WTC11 (cell line): ENCODE measurements around the gene GNG8. TPM values are rescaled to one million over a fixed set of nuclear protein-coding genes. Genes with fewer than 3 reads are reported as not detected.
A peak's percentile ranks its signal among the peaks of the same experiment; 100 is the strongest.

Experiments used
- ATAC-seq: fragments of 200-7000 bp; cut with Tn5 transposase; 2 replicates; pipeline ENCODE4 v1.10.0; 2021; ENCODE audit warnings: mild to moderate bottlenecking, moderate library complexity
- CTCF ChIA-PET: fragments of 300-600 bp; sonication (Branson Sonifier 250); formaldehyde crosslinking; loops from one replicate; lab custom pipeline; 2021; ENCODE audit warnings: antibody characterized with exemption; lab: Charles Lee
- POLR2A ChIA-PET: fragments of 350-600 bp; sonication (Branson Sonifier 250); formaldehyde crosslinking; loops from one replicate; lab custom pipeline; 2021; ENCODE audit warnings: antibody characterized with exemption; lab: Charles Lee
- DNase-seq: peaks from one replicate; pipeline ENCODE4 v3.0.0; 2021; ENCODE audit warnings: low spot score
- H3K27ac Mint-ChIP-seq: 2 replicates; pipeline ENCODE4 v1.8.0; 2021; ENCODE audit warnings: mixed read lengths
- H3K27me3 Mint-ChIP-seq: 2 replicates; pipeline ENCODE4 v1.8.0; 2021; ENCODE audit warnings: low read depth, mild to moderate bottlenecking, moderate library complexity, mixed read lengths
- H3K36me3 Mint-ChIP-seq: 2 replicates; pipeline ENCODE4 v1.8.0; 2021; ENCODE audit warnings: mixed read lengths
- H3K4me1 Mint-ChIP-seq: 2 replicates; pipeline ENCODE4 v1.8.0; 2022; ENCODE audit warnings: mixed read lengths
- H3K4me3 Mint-ChIP-seq: 2 replicates; pipeline ENCODE4 v1.8.0; 2021; ENCODE audit warnings: mild to moderate bottlenecking, moderate library complexity, mixed read lengths
- H3K9me3 Mint-ChIP-seq: 2 replicates; pipeline ENCODE4 v1.8.0; 2021; ENCODE audit warnings: mixed read lengths
- ARID4B ChIP-seq: sonication (generic); formaldehyde crosslinking; IDR thresholded peaks from 2 replicates; pipeline ENCODE4 v1.8.0; 2023; ENCODE audit warnings: missing genetic modification reagents, mild to moderate bottlenecking, borderline replicate concordance
- ATF6 ChIP-seq: sonication (generic); formaldehyde crosslinking; IDR thresholded peaks from 2 replicates; pipeline ENCODE4 v1.8.1; 2023; ENCODE audit warnings: mild to moderate bottlenecking, missing genetic modification reagents
- CDX4 ChIP-seq: fragments of 250-450 bp; sonication (Bioruptor Pico); IDR thresholded peaks from 2 replicates; pipeline ENCODE4 v1.9.0; 2021; ENCODE audit warnings: moderate library complexity, mild to moderate bottlenecking, inconsistent platforms, borderline replicate concordance
- CREM ChIP-seq: sonication (generic); formaldehyde crosslinking; IDR thresholded peaks from 2 replicates; pipeline ENCODE4 v1.8.1; 2022; ENCODE audit warnings: mild to moderate bottlenecking, missing genetic modification reagents, moderate library complexity
- CTCF ChIP-seq: fragments of 200-600 bp; IDR thresholded peaks from 2 replicates; pipeline ENCODE4 v1.8.0; 2022; ENCODE audit warnings: antibody characterized with exemption
- E2F5 ChIP-seq: sonication (generic); formaldehyde crosslinking; IDR thresholded peaks from 2 replicates; pipeline ENCODE4 v1.8.1; 2022; ENCODE audit warnings: mild to moderate bottlenecking, moderate library complexity, missing genetic modification reagents
- ETV6 ChIP-seq: sonication (generic); formaldehyde crosslinking; IDR thresholded peaks from 2 replicates; pipeline ENCODE4 v1.8.1; 2022; ENCODE audit warnings: mild to moderate bottlenecking, missing genetic modification reagents
- GABPB1 ChIP-seq: sonication (generic); formaldehyde crosslinking; IDR thresholded peaks from 2 replicates; pipeline ENCODE4 v1.8.1; 2023; ENCODE audit warnings: mild to moderate bottlenecking, missing genetic modification reagents
- GRHL2 ChIP-seq: fragments of 250-450 bp; sonication (Bioruptor Pico); IDR thresholded peaks from 2 replicates; pipeline ENCODE4 v1.8.0; 2022; ENCODE audit warnings: mild to moderate bottlenecking, moderate library complexity; ENCODE audit not compliant: insufficient replicate concordance, severe bottlenecking
- JAZF1 ChIP-seq: fragments of 250-450 bp; sonication (Bioruptor Pico); IDR thresholded peaks from 2 replicates; pipeline ENCODE4 v1.9.0; 2021; ENCODE audit warnings: moderate library complexity, mild to moderate bottlenecking, inconsistent platforms
- KAT7 ChIP-seq: sonication (generic); formaldehyde crosslinking; IDR thresholded peaks from 2 replicates; pipeline ENCODE4 v1.8.1; 2023; ENCODE audit warnings: missing genetic modification reagents, mild to moderate bottlenecking, borderline replicate concordance
- NFATC4 ChIP-seq: fragments of 250-450 bp; sonication (Bioruptor Pico); IDR thresholded peaks from 2 replicates; pipeline ENCODE4 v1.9.0; 2021; ENCODE audit warnings: mild to moderate bottlenecking
- SOX15 ChIP-seq: fragments of 250-450 bp; sonication (Bioruptor Pico); IDR thresholded peaks from 2 replicates; pipeline ENCODE4 v1.9.0; 2021; ENCODE audit warnings: mild to moderate bottlenecking
- TP53 ChIP-seq: sonication (generic); formaldehyde crosslinking; IDR thresholded peaks from 2 replicates; pipeline ENCODE4 v1.8.1; 2023; ENCODE audit warnings: mild to moderate bottlenecking, missing genetic modification reagents
- ZNF121 ChIP-seq: sonication (generic); formaldehyde crosslinking; IDR thresholded peaks from 2 replicates; pipeline ENCODE4 v1.8.0; 2023; ENCODE audit warnings: missing genetic modification reagents
- ZNF317 ChIP-seq: sonication (generic); formaldehyde crosslinking; IDR thresholded peaks from 2 replicates; pipeline ENCODE4 v1.8.1; 2023; ENCODE audit warnings: low read depth, mild to moderate bottlenecking, moderate library complexity, missing genetic modification reagents, borderline replicate concordance
- ZSCAN18 ChIP-seq: fragments of 250-450 bp; sonication (Bioruptor Pico); IDR thresholded peaks from 2 replicates; pipeline ENCODE4 v2.1.2; 2022; ENCODE audit warnings: mild to moderate bottlenecking, moderate library complexity
- total RNA-seq: library from RNA; stranded (reverse); gene quantifications from 3 replicates; pipeline ENCODE4 v1.2.3, GENCODE V29; 2021
- TF ChIP-seq, protein P1 (sequence below): sonication (generic); formaldehyde crosslinking; IDR thresholded peaks from 2 replicates; pipeline ENCODE4 v1.8.1; 2022; ENCODE audit warnings: low read depth, mild to moderate bottlenecking, moderate library complexity, missing genetic modification reagents, borderline replicate concordance

GNG8 gene
- total RNA-seq, 1 experiment from 2014 or later, result not detected

GRCh38 chr19:46637224-46637623, 1.2 kb upstream of the GNG8 start:
- peaks cover 19% of the 10 kb centered on the region for H3K4me1 Mint-ChIP-seq
- POLR2A ChIA-PET, result interaction anchor here (1.7 kb wide), 1 partner anchor 24 kb away, joined by 3 read pairs; no protein-coding TSS in a partner anchor
- ATAC-seq, result no peak
- no peaks in the 10 kb centered on the region for H3K9me3 Mint-ChIP-seq
- no peaks in the 10 kb centered on the region for H3K36me3 Mint-ChIP-seq
- DNase-seq, result no peak
- peaks cover 56% of the 10 kb centered on the region for H3K27me3 Mint-ChIP-seq
- H3K27ac Mint-ChIP-seq, result no peak overlapping the region
- TF ChIP-seq ZNF121 (CRISPR knock-in tag) (no peak), TP53 (no peak), ARID4B (CRISPR knock-in tag) (no peak), JAZF1 (CRISPR knock-in tag) (no peak), GABPB1 (CRISPR knock-in tag) (no peak), ZSCAN18 (CRISPR knock-in tag) (no peak), CDX4 (CRISPR knock-in tag) (no peak), SOX15 (no peak), CREM (no peak), ZNF317 (no peak), CTCF (no peak)
- TF ChIP-seq, protein P1, sequence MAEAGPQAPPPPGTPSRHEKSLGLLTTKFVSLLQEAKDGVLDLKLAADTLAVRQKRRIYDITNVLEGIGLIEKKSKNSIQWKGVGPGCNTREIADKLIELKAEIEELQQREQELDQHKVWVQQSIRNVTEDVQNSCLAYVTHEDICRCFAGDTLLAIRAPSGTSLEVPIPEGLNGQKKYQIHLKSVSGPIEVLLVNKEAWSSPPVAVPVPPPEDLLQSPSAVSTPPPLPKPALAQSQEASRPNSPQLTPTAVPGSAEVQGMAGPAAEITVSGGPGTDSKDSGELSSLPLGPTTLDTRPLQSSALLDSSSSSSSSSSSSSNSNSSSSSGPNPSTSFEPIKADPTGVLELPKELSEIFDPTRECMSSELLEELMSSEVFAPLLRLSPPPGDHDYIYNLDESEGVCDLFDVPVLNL (CRISPR knock-in tag), result no peak
- H3K4me3 Mint-ChIP-seq, result no peak overlapping the region
- CTCF ChIA-PET, result interaction anchor here (0.6 to 2.6 kb wide), 3 partner anchors 20 to 25 kb away, joined by 4 to 25 read pairs (median 5); partner anchors contain the start of gene DACT3

DNA sequence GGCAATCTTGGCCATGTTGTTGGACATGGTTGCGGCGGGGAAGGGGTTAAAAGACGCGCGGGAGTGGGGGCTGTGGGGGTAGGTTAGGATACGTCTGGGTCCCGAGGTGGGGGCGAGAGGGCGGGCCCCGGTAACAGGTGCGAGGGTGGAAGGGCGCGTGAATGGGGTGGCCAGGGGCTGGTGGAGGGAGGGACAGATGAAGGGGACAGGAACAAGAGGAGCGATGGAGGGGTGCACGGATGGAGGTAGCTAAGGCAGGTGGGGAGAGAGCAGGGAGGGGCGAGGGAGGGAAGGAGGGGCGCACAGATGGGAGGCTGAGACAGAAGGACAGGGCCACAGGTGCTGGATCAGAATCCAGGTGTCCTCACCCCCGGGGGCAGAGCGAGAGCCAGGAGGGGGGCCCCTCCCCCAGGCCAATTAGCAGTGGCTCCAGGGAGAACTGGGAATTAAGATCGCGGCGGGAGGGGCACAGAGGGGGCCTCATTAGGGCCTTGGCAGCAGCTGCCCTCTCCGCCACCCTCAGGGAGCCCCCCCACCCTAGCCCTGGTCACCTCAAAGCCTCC, 1.3 kb downstream of the GNG8 start:
- peak; percentile 41 for DNase-seq
- Mint-ChIP-seq H3K27me3 (peaks cover 41% of the 10 kb centered on the region), H3K4me3 (peak overlapping the region; percentile 72), H3K9me3 (no peaks in the 10 kb centered on the region), H3K27ac (no peak overlapping the region)
- TF ChIP-seq KAT7, result no peak
- TF ChIP-seq NFATC4 (CRISPR knock-in tag), result no peak
- no peak for TF ChIP-seq ETV6 (CRISPR knock-in tag)
- TF ChIP-seq E2F5 (CRISPR knock-in tag), result 0 out of 2 replicates have a peak, but pooled peaks have one; percentile 47
- no peak for TF ChIP-seq ATF6 (CRISPR knock-in tag)
- no peak for TF ChIP-seq GRHL2 (CRISPR knock-in tag)
- TF ChIP-seq, all 79 proteins: peak for 1
- H3K4me1 Mint-ChIP-seq, result peaks cover 27% of the 10 kb centered on the region
- ChIA-PET CTCF (interaction anchor here (1.2 to 8.5 kb wide), 4 partner anchors 18 to 63 kb away, joined by 5 to 78 read pairs (median 16); partner anchors contain the start of gene DACT3), POLR2A (interaction anchor here (0.8 kb wide), 1 partner anchor 80 kb away, joined by 3 read pairs; no protein-coding TSS in a partner anchor)
- no peaks in the 10 kb centered on the region for H3K36me3 Mint-ChIP-seq
- peak; percentile 6; the same call in 1 of the 2 replicates for ATAC-seq
